ENCODE results near the gene PRKCE. TPM values are rescaled to one million over a fixed set of nuclear protein-coding genes. Genes with fewer than 3 reads are reported as not detected.

Gene PRKCE
- total and polyA plus RNA-seq, 7 donors = 3.0 to 22.8 (median 16.1) TPM

DNA sequence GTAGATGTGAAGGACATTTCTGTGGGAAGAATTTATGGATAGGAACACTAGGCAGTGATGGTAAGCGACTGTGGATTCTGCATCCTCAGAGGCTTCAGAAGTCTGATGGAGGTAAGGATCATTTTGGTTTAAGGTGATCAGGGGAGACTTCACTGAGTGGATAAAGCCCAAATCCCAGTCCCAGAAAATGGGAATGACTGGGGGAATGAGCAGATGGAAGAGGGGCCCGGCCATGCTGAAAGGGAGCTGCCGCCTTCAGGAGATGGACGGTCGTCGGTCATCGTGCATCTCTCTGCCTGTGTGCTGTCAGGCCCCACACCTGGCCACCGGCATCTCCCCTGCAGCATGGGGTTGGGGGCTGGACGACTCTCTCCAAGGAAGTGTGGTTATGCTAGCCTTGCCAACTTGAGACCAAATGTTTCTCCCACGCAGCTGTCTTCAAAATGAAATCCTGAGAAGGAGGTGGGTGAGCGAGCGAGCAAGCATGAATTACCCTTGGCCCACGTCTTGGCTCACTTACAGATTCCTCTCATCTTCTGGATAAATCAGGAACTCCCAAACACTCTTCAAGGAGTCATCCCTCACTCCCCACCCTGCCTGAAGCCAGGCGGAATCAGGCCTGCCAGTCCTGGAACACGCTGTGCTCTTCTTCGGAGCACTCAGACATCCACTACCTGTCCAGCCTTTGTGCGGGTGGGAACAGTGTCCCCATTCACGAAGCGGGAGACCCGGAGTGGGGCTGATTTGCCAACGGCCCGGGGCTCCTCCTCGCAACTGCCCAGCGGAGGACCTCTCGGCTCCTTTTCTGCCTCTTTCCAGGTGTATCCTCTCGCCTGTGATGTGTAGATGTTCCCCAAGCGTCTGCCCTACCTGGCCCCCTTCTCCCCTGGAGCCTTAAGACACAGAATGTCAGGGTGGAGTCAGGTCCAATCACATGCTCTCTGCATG, 85.6 kb downstream of the PRKCE start:
- no peak overlapping the region for H3K4me3 ChIP-seq
- no peaks in the 10 kb centered on the region for H3K27me3 ChIP-seq (ENCODE audit: insufficient read depth in 3 of 3, low read length in 2 of 3)
- no peaks in the 10 kb centered on the region for H3K9me3 ChIP-seq
- no peak overlapping the region for H3K27ac ChIP-seq
- intact Hi-C loops (cut with DNase I) = no loop called here
- ATAC-seq (no peak), DNase-seq (no peak)
- H3K4me1 ChIP-seq = no peaks in the 10 kb centered on the region
- no peak for TF ChIP-seq CTCF (IDR thresholded peaks at IDR 0.05)
- WGBS, 3 donors = 90 to 93% (median 92%) methylated on average over 27 of the region's 27 CpGs
- H3K36me3 ChIP-seq (ENCODE audit: insufficient read depth in 1 of 2, low read depth in 1 of 2) = no peaks in the 10 kb centered on the region

- intact Hi-C loops (cut with DNase I) = no loop called here
- no peak for TF ChIP-seq CTCF (IDR thresholded peaks at IDR 0.05)
Measured at GRCh38 chr2:45739796-45740485, 88.5 kb downstream of the PRKCE start.

DNA sequence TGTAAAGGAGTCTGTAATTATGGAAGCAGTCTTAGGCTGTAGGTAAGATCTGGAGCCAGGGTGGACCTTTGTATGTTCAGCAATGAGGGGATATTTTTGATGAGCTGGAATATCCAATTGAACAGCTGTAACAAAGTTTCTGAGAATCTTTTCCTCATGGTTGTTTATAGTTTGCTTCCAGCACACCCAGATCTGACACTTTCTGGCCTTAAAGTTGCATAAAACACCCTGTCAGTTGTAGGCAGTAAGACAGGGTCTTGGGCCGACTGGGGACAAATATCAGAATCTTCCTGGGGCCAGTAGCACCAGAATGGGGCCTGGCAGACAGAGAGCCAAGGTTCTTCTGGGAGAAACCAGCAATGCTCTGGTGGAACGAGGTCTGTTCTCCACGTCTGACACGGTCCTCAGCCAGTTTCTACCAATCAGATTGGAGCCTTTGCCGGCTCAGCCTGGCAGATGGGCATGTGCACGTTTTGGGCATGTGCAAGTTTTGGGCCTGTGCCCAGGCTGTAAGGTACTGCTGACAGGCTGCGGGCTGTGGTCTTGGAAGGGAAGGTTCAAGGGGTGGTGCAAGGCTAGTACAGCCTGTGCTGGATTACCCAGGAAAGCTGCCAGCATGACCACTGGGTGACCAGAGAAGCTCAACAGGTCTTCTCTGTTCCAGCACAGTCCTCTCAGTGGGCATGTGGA, 89.8 kb downstream of the PRKCE start:
- H3K36me3 ChIP-seq (ENCODE audit: insufficient read depth in 1 of 2, low read depth in 1 of 2) = no peaks in the 10 kb centered on the region
- DNase-seq (peak; percentile 67 to 79), ATAC-seq (peak; percentile 29 to 95 (median 86))
- WGBS, 3 donors = 36 to 61% (median 40%) methylated on average over 7 of the region's 7 CpGs
- intact Hi-C loops (cut with DNase I) = no loop called here
- H3K9me3 ChIP-seq = no peaks in the 10 kb centered on the region
- no peak for TF ChIP-seq CTCF (IDR thresholded peaks at IDR 0.05)
- H3K27ac ChIP-seq = no peak overlapping the region
- H3K4me1 ChIP-seq = peaks cover 8% of the 10 kb centered on the region
- H3K4me3 ChIP-seq = no peak overlapping the region
- no peaks in the 10 kb centered on the region for H3K27me3 ChIP-seq (ENCODE audit: insufficient read depth in 3 of 3, low read length in 2 of 3)

More at GRCh38 chr2:45739796-45740485, 88.5 kb downstream of the PRKCE start:
- no peak for ATAC-seq
- H3K36me3 ChIP-seq (ENCODE audit: insufficient read depth in 1 of 2, low read depth in 1 of 2) = no peaks in the 10 kb centered on the region
- H3K27me3 ChIP-seq (ENCODE audit: insufficient read depth in 3 of 3, low read length in 2 of 3) = no peaks in the 10 kb centered on the region
- H3K4me1 ChIP-seq = peaks cover 3% of the 10 kb centered on the region
- DNase-seq = no peak
- H3K27ac ChIP-seq = no peak overlapping the region
- H3K4me3 ChIP-seq = no peak overlapping the region
- H3K9me3 ChIP-seq = no peaks in the 10 kb centered on the region

DNA sequence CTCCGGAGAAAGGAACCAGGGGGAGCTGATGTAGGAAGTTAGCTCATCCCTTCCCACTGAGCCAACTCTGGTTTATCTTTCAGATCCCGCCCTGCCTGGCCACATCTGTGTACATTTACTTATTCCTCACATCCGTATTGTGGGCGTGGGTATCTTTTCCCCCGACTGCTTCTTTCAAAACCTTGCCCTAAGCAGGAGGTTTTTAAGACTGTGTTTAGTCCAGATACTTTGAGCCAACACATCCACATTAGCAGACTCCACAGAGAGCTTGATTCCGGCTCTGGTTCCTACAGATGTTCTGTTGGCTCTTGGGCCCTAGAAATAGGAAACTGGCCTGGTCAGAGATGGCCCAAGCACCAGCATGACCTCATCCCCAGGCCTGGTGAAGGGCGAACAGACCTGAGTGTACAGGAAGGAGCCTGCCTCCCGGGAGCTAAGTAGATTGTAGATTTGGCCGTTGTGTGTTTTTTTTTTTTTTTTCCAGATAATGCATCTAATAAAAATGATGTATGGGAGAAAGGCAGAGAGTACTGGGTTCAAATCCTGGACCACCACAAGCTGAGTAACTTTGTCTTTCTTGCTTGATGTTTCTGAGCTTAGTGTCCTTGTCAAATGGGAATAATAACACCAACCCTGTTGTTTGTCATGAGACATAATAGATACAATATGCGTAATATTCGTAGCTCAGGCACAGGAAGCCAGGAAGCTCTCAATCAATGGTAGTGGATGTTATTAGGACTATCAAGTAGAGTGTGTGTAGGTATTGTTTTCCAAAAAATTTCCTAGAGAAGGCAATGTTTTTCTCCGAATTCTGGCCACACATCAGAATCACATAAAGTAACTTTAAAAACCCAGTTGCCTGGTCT, 92.3 kb downstream of the PRKCE start:
- intact Hi-C loops (cut with DNase I) = no loop called here
- Histone ChIP-seq H3K9me3 (peaks cover 3% of the 10 kb centered on the region), H3K27ac (peak overlapping the region; percentile 13), H3K4me1 (peaks cover 9% of the 10 kb centered on the region), H3K27me3 (ENCODE audit: insufficient read depth in 3 of 3, low read length in 2 of 3) (no peaks in the 10 kb centered on the region), H3K4me3 (no peak overlapping the region), H3K36me3 (ENCODE audit: insufficient read depth in 1 of 2, low read depth in 1 of 2) (no peaks in the 10 kb centered on the region)
- no peak for TF ChIP-seq CTCF (IDR thresholded peaks at IDR 0.05)
- DNase-seq (peak; percentile 66 to 76), ATAC-seq (peak; percentile 51 to 72 (median 67))
- WGBS, 3 donors = 43 to 51% (median 44%) methylated on average over 12 of the region's 12 CpGs

Measured in psoas muscle (tissue), 8 donors.